BE2C (cell line): ENCODE measurements around the gene CBLIF.
A peak's percentile ranks its signal among the peaks of the same experiment; 100 is the strongest.

ENCODE experiments used
- DNase-seq: peaks from one replicate; pipeline ENCODE4 v3.0.0-alpha.2; 2020
- H3K27me3 ChIP-seq: fragments of 250-450 bp; sonication (Bioruptor Pico); 2 replicates; pipeline ENCODE4 v1.5.1; 2020; ENCODE audit warnings: mild to moderate bottlenecking
- H3K36me3 ChIP-seq: fragments of 250-450 bp; sonication (Bioruptor Pico); 2 replicates; pipeline ENCODE4 v1.5.1; 2020; ENCODE audit warnings: mild to moderate bottlenecking
- H3K4me1 ChIP-seq: fragments of 250-450 bp; sonication (Bioruptor Pico); 2 replicates; pipeline ENCODE4 v1.5.1; 2020
- H3K4me3 ChIP-seq: 2 replicates; pipeline ENCODE4 v1.5.1; 2011; ENCODE audit warnings: low read depth, low read length
- H3K9me3 ChIP-seq: fragments of 250-450 bp; sonication (Bioruptor Pico); 2 replicates; pipeline ENCODE4 v1.5.1; 2020
- TF ChIP-seq, protein P1 (sequence below): IDR thresholded peaks from 2 replicates; pipeline ENCODE4 v1.5.1; 2012; ENCODE audit warnings: mild to moderate bottlenecking, low read depth, low read length

Gene CBLIF

DNA sequence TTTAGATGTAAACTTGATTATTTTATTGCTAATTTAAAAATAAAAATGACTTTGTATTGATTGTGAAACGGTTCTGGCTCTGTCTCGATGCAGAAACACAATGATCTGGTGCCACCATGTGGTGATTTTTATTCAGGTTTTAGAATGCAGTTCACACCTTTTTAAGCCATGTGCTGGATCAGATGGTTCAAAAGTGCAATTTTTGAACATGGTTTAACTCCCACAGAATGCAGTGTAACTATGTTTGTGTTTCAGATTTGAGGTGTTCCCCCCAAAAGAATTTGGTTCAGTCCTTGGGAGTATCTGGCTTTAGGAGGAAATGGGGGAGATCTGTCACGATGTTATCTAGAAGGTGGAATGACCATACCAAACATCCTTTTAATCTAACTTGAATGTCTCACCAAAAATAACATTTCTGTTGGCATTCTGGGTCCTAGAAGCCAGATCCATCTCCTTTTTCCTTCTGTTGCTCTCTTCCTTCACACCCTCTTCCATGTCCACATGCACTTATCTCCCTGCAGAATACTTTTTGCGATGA is 42.6 kb downstream of the CBLIF start:
- Histone ChIP-seq H3K27me3 (no peaks in the 10 kb centered on the region), H3K36me3 (no peaks in the 10 kb centered on the region), H3K4me1 (no peaks in the 10 kb centered on the region), H3K9me3 (no peaks in the 10 kb centered on the region), H3K4me3 (no peak overlapping the region)
- TF ChIP-seq, protein P1, sequence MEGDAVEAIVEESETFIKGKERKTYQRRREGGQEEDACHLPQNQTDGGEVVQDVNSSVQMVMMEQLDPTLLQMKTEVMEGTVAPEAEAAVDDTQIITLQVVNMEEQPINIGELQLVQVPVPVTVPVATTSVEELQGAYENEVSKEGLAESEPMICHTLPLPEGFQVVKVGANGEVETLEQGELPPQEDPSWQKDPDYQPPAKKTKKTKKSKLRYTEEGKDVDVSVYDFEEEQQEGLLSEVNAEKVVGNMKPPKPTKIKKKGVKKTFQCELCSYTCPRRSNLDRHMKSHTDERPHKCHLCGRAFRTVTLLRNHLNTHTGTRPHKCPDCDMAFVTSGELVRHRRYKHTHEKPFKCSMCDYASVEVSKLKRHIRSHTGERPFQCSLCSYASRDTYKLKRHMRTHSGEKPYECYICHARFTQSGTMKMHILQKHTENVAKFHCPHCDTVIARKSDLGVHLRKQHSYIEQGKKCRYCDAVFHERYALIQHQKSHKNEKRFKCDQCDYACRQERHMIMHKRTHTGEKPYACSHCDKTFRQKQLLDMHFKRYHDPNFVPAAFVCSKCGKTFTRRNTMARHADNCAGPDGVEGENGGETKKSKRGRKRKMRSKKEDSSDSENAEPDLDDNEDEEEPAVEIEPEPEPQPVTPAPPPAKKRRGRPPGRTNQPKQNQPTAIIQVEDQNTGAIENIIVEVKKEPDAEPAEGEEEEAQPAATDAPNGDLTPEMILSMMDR: peak; percentile 52
- DNase-seq: peak; percentile 8

DNA sequence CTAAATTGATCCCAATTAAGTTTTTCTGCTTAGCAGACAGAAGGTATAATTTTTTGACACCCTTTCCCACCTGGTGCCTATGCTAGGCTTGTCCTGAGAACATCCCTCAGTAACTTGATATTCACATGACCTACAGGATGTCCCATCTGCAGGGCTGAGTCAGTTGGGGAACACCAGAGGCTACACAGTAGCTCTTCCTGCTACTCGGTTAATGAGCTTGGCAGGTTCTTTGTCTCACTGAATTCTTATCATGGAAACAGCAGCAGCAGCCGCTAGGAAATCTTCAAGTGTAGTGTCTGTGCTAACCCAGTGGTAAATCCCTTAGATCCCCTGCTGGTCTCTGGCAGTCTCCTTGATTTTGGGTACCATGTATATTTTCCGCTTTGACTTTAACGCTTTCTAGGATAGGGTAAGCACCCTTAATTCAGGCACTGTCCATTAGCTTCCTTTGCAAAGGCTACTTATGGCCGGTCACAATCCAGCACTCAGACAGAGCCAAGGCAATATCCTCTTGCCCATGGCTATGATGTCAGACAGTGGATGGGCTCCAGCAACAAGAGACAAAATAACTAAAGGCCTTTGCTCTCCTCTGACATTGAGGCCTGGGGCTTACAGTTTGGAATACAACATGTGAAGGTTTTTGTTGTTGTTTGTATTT is 43.2 kb downstream of the CBLIF start:
- TF ChIP-seq, protein P1: no peak
- Histone ChIP-seq H3K4me3 (no peak overlapping the region), H3K27me3 (no peaks in the 10 kb centered on the region), H3K4me1 (no peaks in the 10 kb centered on the region), H3K9me3 (no peaks in the 10 kb centered on the region), H3K36me3 (no peaks in the 10 kb centered on the region)
- no peak for DNase-seq

DNA sequence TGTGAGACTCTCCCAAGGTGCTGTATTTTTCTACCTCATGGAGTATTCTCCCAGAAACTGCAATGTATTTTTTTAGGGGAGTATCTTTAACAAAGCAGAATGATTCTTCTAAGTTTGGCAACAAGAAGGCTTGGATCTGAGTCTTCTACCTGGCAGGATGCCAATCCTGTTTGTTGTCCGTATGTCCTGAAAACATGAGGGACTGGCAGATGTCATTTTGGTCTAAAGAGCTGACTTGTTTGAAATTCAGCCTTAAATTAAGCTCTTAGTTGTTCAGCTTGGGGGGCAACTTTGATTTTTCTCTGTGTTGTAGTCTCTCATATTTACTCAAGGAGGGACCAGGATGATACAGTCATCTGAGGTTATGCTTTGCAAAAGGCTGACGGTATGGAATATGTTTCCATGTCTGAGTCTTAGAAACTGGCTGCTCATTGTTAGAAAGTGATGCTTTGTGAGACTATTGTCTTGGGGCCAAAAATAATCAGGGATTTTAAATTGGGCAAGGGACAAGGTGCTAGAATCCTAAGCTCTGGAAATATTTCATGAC is 44.1 kb downstream of the CBLIF start:
- Histone ChIP-seq H3K9me3 (no peaks in the 10 kb centered on the region), H3K36me3 (no peaks in the 10 kb centered on the region)
- no peak for DNase-seq

DNA sequence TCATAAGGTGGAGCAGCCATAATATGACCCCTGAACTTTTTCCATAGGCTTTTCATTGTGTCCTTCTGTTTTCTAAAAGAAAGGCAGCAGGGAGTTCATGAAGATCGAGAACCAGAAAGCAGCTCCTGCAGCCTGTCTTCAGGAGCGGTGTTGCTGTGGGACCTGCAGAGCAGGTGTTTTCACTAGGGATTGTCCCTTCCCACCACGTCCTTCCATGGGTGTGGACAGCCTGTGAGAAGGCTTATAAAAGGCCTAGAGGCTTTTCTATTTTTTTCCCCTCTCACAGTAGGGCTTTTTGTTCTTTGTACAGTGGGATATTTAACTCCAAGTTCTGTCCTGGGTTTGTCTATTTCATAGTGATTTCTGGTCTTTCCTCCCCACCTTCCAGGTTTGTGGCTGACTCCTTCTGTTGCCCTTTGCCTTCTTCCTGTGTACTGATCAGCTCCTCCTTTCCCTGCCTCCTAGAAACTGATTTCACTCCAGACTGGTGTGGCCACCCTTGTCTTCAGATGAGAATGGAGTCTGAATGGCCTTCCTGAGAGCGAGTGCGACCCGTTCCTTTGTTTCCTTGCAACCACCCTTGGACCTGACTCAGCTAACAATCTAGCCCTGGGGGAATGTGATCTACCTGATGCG is 44.8 kb downstream of the CBLIF start:
- H3K36me3 ChIP-seq: no peaks in the 10 kb centered on the region
- no peak overlapping the region for H3K4me3 ChIP-seq

More for the DNA sequence above, 44.1 kb downstream of the CBLIF start:
- H3K4me1 ChIP-seq: no peaks in the 10 kb centered on the region
- H3K4me3 ChIP-seq: no peak overlapping the region
- H3K27me3 ChIP-seq: no peaks in the 10 kb centered on the region
- TF ChIP-seq, protein P1: no peak

DNA sequence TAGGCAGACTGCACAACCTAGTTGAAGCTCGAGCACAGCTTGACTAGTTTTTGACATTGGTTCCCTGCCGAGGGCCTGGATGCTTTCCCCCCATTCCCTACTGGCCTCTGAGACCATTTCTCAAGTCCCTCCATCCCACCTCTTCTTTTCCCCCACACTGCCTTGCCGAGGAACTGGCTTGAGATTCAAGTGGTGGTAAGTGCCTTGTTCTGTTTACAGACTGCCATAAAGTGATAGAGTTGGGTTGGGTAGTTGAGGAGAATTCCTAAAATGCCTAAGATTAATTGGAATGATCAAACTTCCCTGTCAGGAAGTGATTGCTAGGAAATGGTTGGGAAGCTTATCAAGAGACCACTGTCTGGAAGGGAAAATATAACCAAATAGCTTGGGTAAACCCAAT is 50.9 kb downstream of the CBLIF start:
- Histone ChIP-seq H3K4me3 (no peak overlapping the region), H3K4me1 (no peaks in the 10 kb centered on the region), H3K27me3 (no peaks in the 10 kb centered on the region), H3K36me3 (no peaks in the 10 kb centered on the region), H3K9me3 (no peaks in the 10 kb centered on the region)
- DNase-seq: no peak
- TF ChIP-seq, protein P1: no peak

More for the DNA sequence above, 44.8 kb downstream of the CBLIF start:
- Histone ChIP-seq H3K4me1 (no peaks in the 10 kb centered on the region), H3K9me3 (no peaks in the 10 kb centered on the region), H3K27me3 (no peaks in the 10 kb centered on the region)
- TF ChIP-seq, protein P1: no peak
- no peak for DNase-seq

DNA sequence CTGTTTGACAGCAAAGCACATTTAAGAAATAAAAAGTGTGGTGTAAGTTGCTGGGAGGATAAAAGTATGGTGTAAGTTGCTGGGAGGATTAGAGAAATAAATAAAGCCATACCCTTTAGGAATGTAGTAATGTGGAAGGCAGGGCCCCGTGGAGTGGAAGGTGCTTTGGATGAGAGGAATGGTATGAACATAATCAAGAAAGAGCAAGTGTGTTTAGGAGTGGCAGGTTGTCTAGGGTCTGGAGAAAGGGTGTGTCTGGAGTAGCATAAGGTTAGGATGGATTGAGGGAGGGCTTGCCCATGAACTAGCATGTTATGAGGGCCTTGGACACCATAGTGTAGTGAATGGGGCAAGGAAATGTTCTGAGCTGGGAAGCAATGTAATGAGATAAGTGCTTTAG is 52.8 kb downstream of the CBLIF start:
- TF ChIP-seq, protein P1: no peak
- Histone ChIP-seq H3K9me3 (no peaks in the 10 kb centered on the region), H3K27me3 (no peaks in the 10 kb centered on the region), H3K4me1 (no peaks in the 10 kb centered on the region), H3K36me3 (no peaks in the 10 kb centered on the region), H3K4me3 (no peak overlapping the region)
- no peak for DNase-seq
